ENCODE data around the gene ARPC5.

The ARPC5 gene

DNA sequence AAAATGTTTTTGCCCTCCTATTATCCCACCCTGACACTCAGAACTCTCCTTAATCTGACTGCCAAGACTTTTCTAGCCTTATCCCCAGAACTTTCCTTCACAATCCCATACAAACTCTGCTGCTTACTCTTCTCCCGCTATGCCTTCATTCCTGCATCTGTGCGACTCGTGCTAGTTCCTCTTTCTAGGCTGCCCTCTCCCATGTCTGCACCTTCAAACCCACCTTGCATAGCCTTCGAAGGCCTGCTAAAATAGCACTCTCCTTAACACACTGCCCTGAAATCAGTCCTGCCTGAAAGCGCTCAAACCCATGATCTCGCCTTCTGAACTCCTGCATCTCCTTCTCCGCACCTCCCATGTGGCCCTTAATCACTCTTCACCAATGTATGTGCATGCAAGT, 42.9 kb downstream of the ARPC5 start:
- DNase-seq (ENCODE audit: low spot score) = no peak
- TF ChIP-seq, protein P1, sequence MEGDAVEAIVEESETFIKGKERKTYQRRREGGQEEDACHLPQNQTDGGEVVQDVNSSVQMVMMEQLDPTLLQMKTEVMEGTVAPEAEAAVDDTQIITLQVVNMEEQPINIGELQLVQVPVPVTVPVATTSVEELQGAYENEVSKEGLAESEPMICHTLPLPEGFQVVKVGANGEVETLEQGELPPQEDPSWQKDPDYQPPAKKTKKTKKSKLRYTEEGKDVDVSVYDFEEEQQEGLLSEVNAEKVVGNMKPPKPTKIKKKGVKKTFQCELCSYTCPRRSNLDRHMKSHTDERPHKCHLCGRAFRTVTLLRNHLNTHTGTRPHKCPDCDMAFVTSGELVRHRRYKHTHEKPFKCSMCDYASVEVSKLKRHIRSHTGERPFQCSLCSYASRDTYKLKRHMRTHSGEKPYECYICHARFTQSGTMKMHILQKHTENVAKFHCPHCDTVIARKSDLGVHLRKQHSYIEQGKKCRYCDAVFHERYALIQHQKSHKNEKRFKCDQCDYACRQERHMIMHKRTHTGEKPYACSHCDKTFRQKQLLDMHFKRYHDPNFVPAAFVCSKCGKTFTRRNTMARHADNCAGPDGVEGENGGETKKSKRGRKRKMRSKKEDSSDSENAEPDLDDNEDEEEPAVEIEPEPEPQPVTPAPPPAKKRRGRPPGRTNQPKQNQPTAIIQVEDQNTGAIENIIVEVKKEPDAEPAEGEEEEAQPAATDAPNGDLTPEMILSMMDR (IDR thresholded peaks at IDR 0.05; ENCODE audit: extremely low read depth, missing control alignments) = no peak

DNA sequence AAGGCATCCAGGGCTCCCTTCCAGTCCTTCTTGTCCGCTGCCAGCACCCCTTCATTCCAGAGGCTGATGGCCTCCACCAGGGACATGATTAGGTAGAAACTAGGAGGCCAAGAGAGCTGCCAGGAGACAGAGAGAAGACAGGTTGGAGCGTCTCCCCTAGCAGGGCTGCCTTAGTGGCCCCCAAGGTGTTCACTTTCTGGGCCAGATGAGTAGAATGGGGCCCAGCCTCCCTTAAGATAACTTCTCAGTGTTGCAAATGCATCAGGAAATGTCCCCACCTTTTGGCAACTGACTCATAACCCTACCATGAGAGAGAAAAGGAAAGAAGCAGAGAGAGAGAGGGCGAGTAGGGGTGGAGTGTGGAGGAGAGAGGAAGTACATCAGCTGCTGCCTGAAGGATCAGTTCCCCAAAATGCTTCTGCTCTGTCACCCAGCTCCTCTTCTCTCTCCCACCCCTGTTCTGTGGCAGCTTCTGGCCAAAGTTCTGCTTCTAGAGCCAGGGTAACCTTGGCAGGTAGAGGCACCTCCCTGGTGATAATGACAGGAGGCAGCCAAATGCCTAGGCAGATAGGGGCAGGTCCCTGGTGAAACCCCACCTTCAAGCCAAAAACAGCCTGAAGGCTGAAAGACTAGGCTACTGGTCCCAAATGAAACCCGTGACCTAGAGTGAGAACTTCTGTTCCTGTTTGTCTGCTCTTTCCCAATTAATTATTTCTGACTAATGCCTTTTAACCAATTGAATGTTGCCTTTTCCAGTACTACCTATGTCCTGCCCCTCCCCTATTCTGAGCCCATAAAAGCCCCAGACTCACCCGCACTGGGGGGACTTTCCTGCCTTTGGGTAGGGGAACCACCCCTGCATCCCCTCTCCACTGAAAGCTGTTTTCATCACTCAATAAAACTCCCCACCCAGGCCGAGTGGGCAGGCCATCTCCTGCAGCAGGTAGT, 45.1 kb downstream of the ARPC5 start, which contains the start of gene NCF2:
Gene NCF2, minus strand, starts transcription at position 216 of the 948 bp plus-strand sequence. Its CDS starts 130 bp downstream, at position 86.
- DNase-seq (ENCODE audit: low spot score) = peak; percentile 79
- TF ChIP-seq, protein P1 (IDR thresholded peaks at IDR 0.05; ENCODE audit: extremely low read depth, missing control alignments) = no peak

DNA sequence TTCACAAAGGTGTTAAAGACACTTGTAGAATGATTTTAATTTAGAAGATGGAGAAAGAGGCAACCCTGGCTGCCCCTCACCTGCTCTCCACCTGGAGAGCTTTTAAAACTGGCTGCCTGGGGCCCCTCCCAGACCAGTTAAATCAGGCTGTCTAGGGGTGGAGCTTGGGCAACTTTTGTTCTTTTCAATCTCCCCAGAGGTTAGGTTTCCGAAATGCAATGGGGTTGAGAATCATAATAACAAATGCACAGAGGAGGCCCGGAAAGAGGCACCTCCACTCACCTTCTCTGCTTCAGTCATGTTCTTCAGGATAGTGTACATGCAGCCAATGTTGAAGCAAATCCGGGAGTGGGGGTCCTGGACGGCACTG, 45.7 kb downstream of the ARPC5 start:
- peak; percentile 53 for DNase-seq (ENCODE audit: low spot score)

DNA sequence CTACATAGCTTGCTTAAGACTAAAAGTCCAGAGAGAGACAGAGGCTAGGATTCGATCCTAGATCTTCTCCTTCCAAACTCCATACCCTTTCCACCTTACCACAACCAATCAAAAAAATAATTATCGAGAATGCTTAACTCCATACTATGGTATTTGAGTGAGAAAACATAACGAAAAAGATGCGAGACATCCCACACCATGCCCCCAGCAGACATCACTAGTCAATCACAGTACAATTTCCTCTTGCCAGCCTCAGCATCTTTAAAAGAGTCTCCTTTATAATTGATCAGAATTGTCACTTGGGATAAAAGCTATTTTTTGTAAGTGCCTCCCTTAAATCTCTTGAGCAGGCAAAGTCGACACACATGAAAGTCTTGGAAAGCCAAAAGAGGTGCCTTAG, 46.2 kb downstream of the ARPC5 start:
- TF ChIP-seq, protein P1 (IDR thresholded peaks at IDR 0.05; ENCODE audit: extremely low read depth, missing control alignments) = no peak
- no peak for DNase-seq (ENCODE audit: low spot score)

More for the DNA sequence above, 45.7 kb downstream of the ARPC5 start:
- TF ChIP-seq, protein P1 (IDR thresholded peaks at IDR 0.05; ENCODE audit: extremely low read depth, missing control alignments) = no peak

DNA sequence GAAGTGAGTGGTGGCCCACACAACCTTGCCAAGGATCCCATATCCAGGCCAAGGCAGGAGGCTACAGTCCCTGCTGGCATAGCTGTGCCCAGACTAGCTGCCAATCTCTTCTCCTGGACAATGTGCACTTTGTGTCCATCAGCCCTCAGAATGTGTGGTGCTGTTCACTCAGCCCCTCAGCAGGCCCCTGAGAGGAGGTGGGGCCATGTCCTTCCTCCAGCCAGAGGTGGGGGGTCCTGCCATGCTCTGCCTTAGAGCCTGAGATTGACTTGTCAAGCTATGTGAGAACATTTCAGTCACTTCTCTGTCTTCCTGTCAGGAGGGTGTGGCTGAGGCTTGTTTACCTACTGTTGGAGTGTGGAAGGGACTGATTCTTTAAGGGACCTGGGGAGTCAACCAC, 46.8 kb downstream of the ARPC5 start:
- DNase-seq (ENCODE audit: low spot score) = no peak

DNA sequence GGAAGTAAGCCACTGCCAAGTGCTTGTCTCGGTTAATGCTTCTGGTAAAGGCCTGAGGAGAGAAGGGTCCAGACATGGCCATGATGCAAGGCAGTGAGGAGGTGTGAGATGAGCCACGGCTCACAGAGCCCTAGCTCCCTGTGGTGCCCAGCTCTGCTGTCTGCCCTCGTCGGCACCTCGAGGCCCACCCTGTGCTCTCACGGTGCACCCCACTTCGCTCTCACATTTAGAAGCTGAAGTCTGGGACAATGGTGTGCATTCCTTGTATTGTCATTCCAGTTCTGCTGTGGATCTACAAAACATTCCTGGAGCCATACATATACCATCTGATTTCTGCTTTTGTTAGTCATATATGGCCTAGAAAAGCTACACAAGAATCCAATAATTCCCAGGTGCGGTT, 48.7 kb downstream of the ARPC5 start:
- DNase-seq (ENCODE audit: low spot score) = no peak
- TF ChIP-seq, protein P1 (IDR thresholded peaks at IDR 0.05; ENCODE audit: extremely low read depth, missing control alignments) = no peak

More for the DNA sequence above, 46.8 kb downstream of the ARPC5 start:
- TF ChIP-seq, protein P1 (IDR thresholded peaks at IDR 0.05; ENCODE audit: extremely low read depth, missing control alignments) = no peak

DNA sequence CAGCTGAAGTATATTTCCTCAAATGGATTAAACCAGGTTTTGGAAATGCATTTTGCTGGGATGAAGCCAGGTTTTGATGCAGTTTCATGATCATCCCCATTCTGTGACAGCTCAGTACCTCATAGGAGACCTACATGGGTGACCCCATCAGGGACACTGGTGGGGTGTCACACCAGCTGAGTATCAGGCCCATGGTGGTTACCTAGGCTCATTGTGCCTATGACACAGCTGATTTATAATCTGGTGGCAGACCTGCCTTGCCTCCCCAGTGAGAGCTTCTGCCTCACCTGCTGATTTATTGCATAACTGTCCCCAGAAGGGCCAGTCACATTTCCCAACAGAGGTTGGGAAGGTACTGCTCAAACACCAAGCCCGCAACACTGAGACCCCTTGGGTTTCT, 49.1 kb downstream of the ARPC5 start:
- DNase-seq (ENCODE audit: low spot score) = no peak
- TF ChIP-seq, protein P1 (IDR thresholded peaks at IDR 0.05; ENCODE audit: extremely low read depth, missing control alignments) = no peak

Measured in GM20000 (cell line).